ENCODE results near the gene ASB5. TPM values are rescaled to one million over a fixed set of nuclear protein-coding genes. Genes with fewer than 3 reads are reported as not detected.

The ASB5 gene, protein sequence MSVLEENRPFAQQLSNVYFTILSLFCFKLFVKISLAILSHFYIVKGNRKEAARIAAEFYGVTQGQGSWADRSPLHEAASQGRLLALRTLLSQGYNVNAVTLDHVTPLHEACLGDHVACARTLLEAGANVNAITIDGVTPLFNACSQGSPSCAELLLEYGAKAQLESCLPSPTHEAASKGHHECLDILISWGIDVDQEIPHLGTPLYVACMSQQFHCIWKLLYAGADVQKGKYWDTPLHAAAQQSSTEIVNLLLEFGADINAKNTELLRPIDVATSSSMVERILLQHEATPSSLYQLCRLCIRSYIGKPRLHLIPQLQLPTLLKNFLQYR
- under 0.01 TPM for total RNA-seq
- 0.34 TPM for polyA plus RNA-seq
- long read RNA-seq, donor 1 = 0 reads
- long read RNA-seq, donor 2 = 0 reads
- long read RNA-seq, donor 3 = 0 reads
- long read RNA-seq, donor 4 = 0 reads
- long read RNA-seq, donor 5 = 0 reads
- long read RNA-seq, donor 6 = 0 reads
- long read RNA-seq, donor 7 = 0 reads
- long read RNA-seq, donor 8, partial matches to known transcripts = 0 of 1 reads
- long read RNA-seq, donor 8, other reads (novel, unspliced or antisense) = 0 of 1 reads
- long read RNA-seq, donor 9 = 0 reads
- long read RNA-seq, donor 10 = 0 reads

DNA sequence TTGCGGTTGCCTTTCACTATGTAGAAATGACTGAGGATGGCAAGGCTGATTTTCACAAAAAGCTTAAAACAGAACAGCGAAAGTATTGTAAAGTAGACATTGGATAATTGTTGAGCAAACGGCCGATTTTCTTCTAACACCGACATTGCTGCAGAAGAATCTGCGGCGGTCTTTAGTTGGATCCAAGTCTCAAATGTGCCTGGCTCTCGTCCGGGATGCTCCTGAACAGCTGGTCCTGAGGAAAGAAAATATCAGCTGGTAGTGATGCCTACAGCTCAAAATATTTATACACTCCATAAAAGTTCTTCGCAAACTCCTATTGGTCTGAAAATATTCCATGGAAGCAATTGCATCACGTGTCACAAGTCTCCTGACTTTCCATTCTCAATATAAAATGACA, at the start of gene ASB5:
TSS of gene ASB5 (minus strand) at position 260 of the 400 bp plus-strand sequence. CDS start at position 146, 114 bp downstream.
- no peaks in the 10 kb centered on the region for H3K9me3 ChIP-seq (ENCODE audit: control insufficient read depth in 2 of 2, insufficient read depth in 1 of 2, low read length in 1 of 2)
- no peak within 1 kb of the TSS for H3K27ac ChIP-seq (ENCODE audit: low read depth in 1 of 2, low read length in 1 of 2)
- H3K4me3 ChIP-seq (ENCODE audit: low read length in 2 of 2) = no peak within 1 kb of the TSS
- no peaks in the 10 kb centered on the region for H3K4me1 ChIP-seq (ENCODE audit: control insufficient read depth in 2 of 2, insufficient read depth in 2 of 2, low read length in 2 of 2)
- DNase-seq (ENCODE audit: low read depth in 6 of 9, low spot score in 9 of 9) = no peak
- H3K36me3 ChIP-seq (ENCODE audit: control insufficient read depth in 2 of 2, insufficient read depth in 2 of 2, low read length in 1 of 2) = no peaks in the 10 kb centered on the region
- 97% methylated on average over 11 of the region's 11 CpGs for WGBS
- no peaks in the 10 kb centered on the region for H3K27me3 ChIP-seq (ENCODE audit: control insufficient read depth in 2 of 2, insufficient read depth in 1 of 2, low read length in 1 of 2)

DNA sequence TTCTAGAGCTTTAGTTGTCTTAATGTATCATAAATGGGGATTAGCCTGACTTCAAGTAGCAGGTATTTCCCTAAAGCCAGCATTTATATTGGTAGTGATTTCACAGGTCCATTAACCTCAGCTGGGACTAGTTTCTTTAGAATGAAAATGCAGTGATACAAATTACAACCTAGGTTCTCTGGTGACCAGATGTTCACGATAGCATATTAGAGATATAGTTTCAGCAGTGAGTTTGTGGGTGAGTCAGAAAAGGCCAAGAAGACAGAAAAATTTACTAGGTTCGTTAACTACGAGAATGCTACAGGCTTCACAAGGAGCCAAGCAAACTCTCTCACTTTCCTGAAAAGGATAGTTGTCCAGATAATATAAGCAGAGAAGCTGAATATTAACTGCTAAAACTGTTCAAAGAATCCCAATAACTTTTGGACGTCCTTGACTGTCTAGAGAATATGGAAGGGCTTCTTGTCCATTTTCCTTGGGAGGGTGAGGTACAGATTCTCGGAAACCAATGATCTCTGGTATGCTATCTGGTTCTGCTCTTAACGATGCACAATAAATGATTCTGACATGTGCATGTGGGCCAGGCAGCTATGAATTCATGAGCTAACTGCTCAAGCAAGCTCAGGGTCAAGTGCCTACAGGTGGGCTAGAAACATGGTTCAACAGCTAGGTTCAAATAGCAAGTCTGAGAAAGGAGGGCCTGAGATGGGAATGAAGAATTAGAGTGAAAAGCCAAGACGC, 44.7 kb upstream of the ASB5 start:
- H3K9me3 ChIP-seq (ENCODE audit: control insufficient read depth in 2 of 2, insufficient read depth in 1 of 2, low read length in 1 of 2) = no peaks in the 10 kb centered on the region
- 96% methylated on average over 7 of the region's 7 CpGs for WGBS
- no peak for DNase-seq (ENCODE audit: low read depth in 6 of 9, low spot score in 9 of 9)
- H3K36me3 ChIP-seq (ENCODE audit: control insufficient read depth in 2 of 2, insufficient read depth in 2 of 2, low read length in 1 of 2) = no peaks in the 10 kb centered on the region
- H3K27ac ChIP-seq (ENCODE audit: low read depth in 1 of 2, low read length in 1 of 2) = no peak overlapping the region
- no peak overlapping the region for H3K4me3 ChIP-seq (ENCODE audit: low read length in 2 of 2)
- H3K4me1 ChIP-seq (ENCODE audit: control insufficient read depth in 2 of 2, insufficient read depth in 2 of 2, low read length in 2 of 2) = no peaks in the 10 kb centered on the region
- H3K27me3 ChIP-seq (ENCODE audit: control insufficient read depth in 2 of 2, insufficient read depth in 1 of 2, low read length in 1 of 2) = no peaks in the 10 kb centered on the region

DNA sequence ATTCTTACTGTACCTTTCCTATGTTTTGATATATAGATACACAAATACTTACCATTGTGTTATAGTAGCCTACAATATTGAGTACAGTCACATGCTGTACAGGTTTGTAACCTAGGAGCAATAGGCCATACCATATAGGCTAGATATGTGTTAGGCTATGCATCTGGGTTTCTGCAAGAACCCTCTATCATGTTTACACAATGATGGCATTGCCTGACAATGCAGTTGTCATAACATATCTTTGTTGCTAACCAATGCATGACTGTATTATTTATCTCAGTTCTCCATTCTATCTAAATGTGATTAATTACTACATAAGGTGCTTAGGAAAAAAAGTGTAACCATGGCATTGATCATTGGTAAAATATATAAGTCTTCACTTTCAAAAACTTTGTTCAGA, 40.8 kb upstream of the ASB5 start:
- Histone ChIP-seq H3K27ac (ENCODE audit: low read depth in 1 of 2, low read length in 1 of 2) (no peak overlapping the region), H3K4me3 (ENCODE audit: low read length in 2 of 2) (no peak overlapping the region), H3K27me3 (ENCODE audit: control insufficient read depth in 2 of 2, insufficient read depth in 1 of 2, low read length in 1 of 2) (no peaks in the 10 kb centered on the region), H3K36me3 (ENCODE audit: control insufficient read depth in 2 of 2, insufficient read depth in 2 of 2, low read length in 1 of 2) (no peaks in the 10 kb centered on the region), H3K4me1 (ENCODE audit: control insufficient read depth in 2 of 2, insufficient read depth in 2 of 2, low read length in 2 of 2) (no peaks in the 10 kb centered on the region), H3K9me3 (ENCODE audit: control insufficient read depth in 2 of 2, insufficient read depth in 1 of 2, low read length in 1 of 2) (no peaks in the 10 kb centered on the region)
- DNase-seq (ENCODE audit: low read depth in 6 of 9, low spot score in 9 of 9) = no peak

DNA sequence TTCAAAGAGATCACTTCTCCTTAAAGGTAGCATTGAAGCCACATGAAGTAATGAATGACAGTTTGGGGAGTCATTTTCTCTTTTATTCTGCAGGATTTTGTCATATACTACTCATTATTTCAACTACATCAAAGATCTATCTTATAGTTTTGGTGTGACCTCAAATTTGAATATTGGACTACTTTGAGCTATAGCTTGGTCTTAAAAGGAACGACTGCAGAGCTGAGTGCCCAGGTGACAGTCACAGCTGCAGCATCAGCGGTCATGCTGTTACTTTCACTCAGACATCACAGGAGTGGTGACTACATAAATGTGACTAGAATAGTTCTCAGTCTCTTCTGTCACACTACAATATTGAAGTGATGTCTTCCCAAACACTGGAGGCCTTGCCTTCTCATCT, 40.0 kb upstream of the ASB5 start:
- no peaks in the 10 kb centered on the region for H3K9me3 ChIP-seq (ENCODE audit: control insufficient read depth in 2 of 2, insufficient read depth in 1 of 2, low read length in 1 of 2)
- H3K36me3 ChIP-seq (ENCODE audit: control insufficient read depth in 2 of 2, insufficient read depth in 2 of 2, low read length in 1 of 2) = no peaks in the 10 kb centered on the region
- no peak overlapping the region for H3K4me3 ChIP-seq (ENCODE audit: low read length in 2 of 2)
- no peaks in the 10 kb centered on the region for H3K27me3 ChIP-seq (ENCODE audit: control insufficient read depth in 2 of 2, insufficient read depth in 1 of 2, low read length in 1 of 2)
- no peaks in the 10 kb centered on the region for H3K4me1 ChIP-seq (ENCODE audit: control insufficient read depth in 2 of 2, insufficient read depth in 2 of 2, low read length in 2 of 2)
- no peak overlapping the region for H3K27ac ChIP-seq (ENCODE audit: low read depth in 1 of 2, low read length in 1 of 2)
- DNase-seq (ENCODE audit: low read depth in 6 of 9, low spot score in 9 of 9) = no peak
- WGBS = 92% methylated on average over 2 of the region's 2 CpGs

DNA sequence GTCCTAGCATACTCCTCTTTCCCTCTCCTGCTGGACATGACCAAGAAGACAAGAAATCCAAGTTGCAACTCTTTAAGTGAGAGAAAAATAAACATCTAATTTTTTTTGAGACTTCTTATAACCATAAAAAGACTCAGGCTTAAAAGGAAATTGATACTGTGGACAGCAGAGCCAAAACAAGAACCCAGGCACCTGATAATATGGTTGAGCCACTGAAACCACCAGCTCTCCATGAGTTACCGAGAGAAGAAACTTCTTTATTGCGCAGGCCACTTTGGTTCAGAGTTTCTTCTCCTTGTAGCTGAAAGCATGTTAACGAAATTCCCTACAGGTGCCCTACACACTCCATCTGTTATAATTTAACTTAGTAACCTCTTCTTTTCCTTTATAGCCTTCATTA, 39.4 kb upstream of the ASB5 start:
- no peaks in the 10 kb centered on the region for H3K9me3 ChIP-seq (ENCODE audit: control insufficient read depth in 2 of 2, insufficient read depth in 1 of 2, low read length in 1 of 2)
- 97% methylated on average over 3 of the region's 3 CpGs for WGBS
- no peaks in the 10 kb centered on the region for H3K27me3 ChIP-seq (ENCODE audit: control insufficient read depth in 2 of 2, insufficient read depth in 1 of 2, low read length in 1 of 2)
- no peaks in the 10 kb centered on the region for H3K36me3 ChIP-seq (ENCODE audit: control insufficient read depth in 2 of 2, insufficient read depth in 2 of 2, low read length in 1 of 2)
- no peak overlapping the region for H3K27ac ChIP-seq (ENCODE audit: low read depth in 1 of 2, low read length in 1 of 2)
- DNase-seq (ENCODE audit: low read depth in 6 of 9, low spot score in 9 of 9) = no peak
- no peaks in the 10 kb centered on the region for H3K4me1 ChIP-seq (ENCODE audit: control insufficient read depth in 2 of 2, insufficient read depth in 2 of 2, low read length in 2 of 2)
- no peak overlapping the region for H3K4me3 ChIP-seq (ENCODE audit: low read length in 2 of 2)

DNA sequence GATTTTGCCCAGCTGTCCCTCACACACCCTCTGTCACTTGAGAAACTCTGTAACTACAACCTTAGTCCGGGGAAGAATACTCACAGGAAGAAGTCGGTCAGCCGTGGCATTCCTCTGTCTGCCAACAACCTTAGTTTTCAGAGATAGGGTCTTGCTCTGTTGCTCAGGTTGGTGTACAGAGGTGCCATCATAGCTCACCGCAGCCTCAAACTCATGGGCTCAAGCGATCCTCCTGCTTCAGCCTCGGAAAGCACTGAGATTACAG, 38.6 kb upstream of the ASB5 start:
- H3K4me1 ChIP-seq (ENCODE audit: control insufficient read depth in 2 of 2, insufficient read depth in 2 of 2, low read length in 2 of 2) = no peaks in the 10 kb centered on the region
- 80% methylated on average over 6 of the region's 6 CpGs for WGBS
- DNase-seq (ENCODE audit: low read depth in 6 of 9, low spot score in 9 of 9) = no peak
- H3K4me3 ChIP-seq (ENCODE audit: low read length in 2 of 2) = no peak overlapping the region
- no peaks in the 10 kb centered on the region for H3K27me3 ChIP-seq (ENCODE audit: control insufficient read depth in 2 of 2, insufficient read depth in 1 of 2, low read length in 1 of 2)
- H3K27ac ChIP-seq (ENCODE audit: low read depth in 1 of 2, low read length in 1 of 2) = no peak overlapping the region
- no peaks in the 10 kb centered on the region for H3K9me3 ChIP-seq (ENCODE audit: control insufficient read depth in 2 of 2, insufficient read depth in 1 of 2, low read length in 1 of 2)
- H3K36me3 ChIP-seq (ENCODE audit: control insufficient read depth in 2 of 2, insufficient read depth in 2 of 2, low read length in 1 of 2) = no peaks in the 10 kb centered on the region

DNA sequence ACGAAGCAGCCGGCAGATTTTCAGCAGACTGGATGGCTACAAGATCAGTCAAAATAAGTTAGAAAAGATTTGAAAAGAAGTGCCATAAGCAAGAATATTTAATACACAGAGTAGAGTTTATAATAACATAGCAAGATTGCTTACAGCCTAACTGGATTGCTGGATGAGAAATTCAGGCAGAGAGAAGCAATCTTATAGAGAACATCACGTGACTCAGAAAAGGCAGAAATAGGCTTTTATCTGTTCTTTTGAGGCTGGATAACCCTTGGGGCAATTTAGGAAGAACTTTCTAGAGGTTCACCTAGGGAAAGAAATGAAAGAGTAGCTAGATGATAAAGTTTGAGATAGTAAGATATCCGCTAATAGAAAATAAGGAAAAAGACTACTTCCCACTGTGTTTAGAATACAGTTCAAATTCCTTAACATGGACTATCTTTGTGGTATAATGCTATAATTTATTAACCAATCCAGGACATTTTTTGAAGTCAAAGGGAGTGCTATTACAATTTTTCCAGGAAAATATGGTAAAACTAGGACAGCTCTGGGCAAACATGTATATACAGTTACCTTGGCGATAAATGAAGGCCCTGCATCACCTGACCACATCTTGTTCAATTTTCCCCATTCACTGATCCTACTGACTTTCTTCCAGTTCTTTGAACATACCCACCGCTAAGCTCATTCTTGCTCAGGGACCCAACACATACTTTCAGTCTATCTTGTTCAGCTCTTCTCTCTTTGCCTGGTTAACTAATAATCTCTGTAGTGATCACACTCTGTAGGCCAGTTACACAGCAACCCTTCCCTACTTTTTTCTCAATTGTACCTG, 38.0 kb upstream of the ASB5 start:
- no peak for DNase-seq (ENCODE audit: low read depth in 6 of 9, low spot score in 9 of 9)
- H3K27ac ChIP-seq (ENCODE audit: low read depth in 1 of 2, low read length in 1 of 2) = no peak overlapping the region
- H3K4me1 ChIP-seq (ENCODE audit: control insufficient read depth in 2 of 2, insufficient read depth in 2 of 2, low read length in 2 of 2) = no peaks in the 10 kb centered on the region
- no peaks in the 10 kb centered on the region for H3K27me3 ChIP-seq (ENCODE audit: control insufficient read depth in 2 of 2, insufficient read depth in 1 of 2, low read length in 1 of 2)
- WGBS = 89% methylated on average over 6 of the region's 6 CpGs
- no peaks in the 10 kb centered on the region for H3K9me3 ChIP-seq (ENCODE audit: control insufficient read depth in 2 of 2, insufficient read depth in 1 of 2, low read length in 1 of 2)
- H3K4me3 ChIP-seq (ENCODE audit: low read length in 2 of 2) = no peak overlapping the region
- H3K36me3 ChIP-seq (ENCODE audit: control insufficient read depth in 2 of 2, insufficient read depth in 2 of 2, low read length in 1 of 2) = no peaks in the 10 kb centered on the region

DNA sequence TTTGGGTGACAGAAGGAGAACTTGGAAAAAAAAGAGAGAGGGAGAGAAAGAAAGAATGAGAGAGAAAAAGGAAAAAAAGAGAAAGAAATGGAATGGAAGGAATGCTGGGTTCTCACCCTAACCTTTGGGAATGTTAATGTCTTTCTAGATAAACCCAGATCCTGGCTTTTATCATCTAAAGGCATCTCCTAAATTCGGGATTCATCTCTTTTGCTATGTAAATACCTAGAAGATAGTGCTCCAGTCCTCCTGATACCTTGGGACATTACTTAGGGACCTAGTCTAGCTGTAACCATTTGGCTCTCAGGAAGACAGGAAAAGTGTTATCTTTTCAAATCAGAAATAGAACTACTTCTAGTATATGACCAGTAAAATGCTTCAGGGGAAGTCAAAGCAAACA, 34.9 kb upstream of the ASB5 start:
- H3K27ac ChIP-seq (ENCODE audit: low read depth in 1 of 2, low read length in 1 of 2) = no peak overlapping the region
- no peaks in the 10 kb centered on the region for H3K27me3 ChIP-seq (ENCODE audit: control insufficient read depth in 2 of 2, insufficient read depth in 1 of 2, low read length in 1 of 2)
- 49% methylated on average over 1 of the region's 1 CpG for WGBS
- no peaks in the 10 kb centered on the region for H3K36me3 ChIP-seq (ENCODE audit: control insufficient read depth in 2 of 2, insufficient read depth in 2 of 2, low read length in 1 of 2)
- H3K4me3 ChIP-seq (ENCODE audit: low read length in 2 of 2) = no peak overlapping the region
- no peak for DNase-seq (ENCODE audit: low read depth in 6 of 9, low spot score in 9 of 9)
- no peaks in the 10 kb centered on the region for H3K4me1 ChIP-seq (ENCODE audit: control insufficient read depth in 2 of 2, insufficient read depth in 2 of 2, low read length in 2 of 2)
- H3K9me3 ChIP-seq (ENCODE audit: control insufficient read depth in 2 of 2, insufficient read depth in 1 of 2, low read length in 1 of 2) = no peaks in the 10 kb centered on the region
